Thyroid gland (tissue), 4 donors: ENCODE measurements around the gene C1orf210.

ENCODE experiments used
- POLR2A ChIP-seq, 2 donors: fragments of 450-650 bp; IDR thresholded peaks; one replicate each; pipeline ENCODE4 v1.6.1; 2017; ENCODE audit warnings: antibody characterized with exemption in 2 of 2, mild to moderate bottlenecking in 2 of 2, moderate library complexity in 1 of 2
- TF ChIP-seq, protein P1 (sequence below), 6 experiments: fragments of 200-600 bp in 3 of 6; fragments of 450-650 bp in 3 of 6; sonication (generic) in 3 of 6; IDR thresholded peaks; one replicate each; pipeline ENCODE4 v1.5.1; 2016 to 2019; ENCODE audit warnings: antibody characterized with exemption in 6 of 6, mild to moderate bottlenecking in 2 of 6, inconsistent platforms in 1 of 6, moderate library complexity in 1 of 6

DNA sequence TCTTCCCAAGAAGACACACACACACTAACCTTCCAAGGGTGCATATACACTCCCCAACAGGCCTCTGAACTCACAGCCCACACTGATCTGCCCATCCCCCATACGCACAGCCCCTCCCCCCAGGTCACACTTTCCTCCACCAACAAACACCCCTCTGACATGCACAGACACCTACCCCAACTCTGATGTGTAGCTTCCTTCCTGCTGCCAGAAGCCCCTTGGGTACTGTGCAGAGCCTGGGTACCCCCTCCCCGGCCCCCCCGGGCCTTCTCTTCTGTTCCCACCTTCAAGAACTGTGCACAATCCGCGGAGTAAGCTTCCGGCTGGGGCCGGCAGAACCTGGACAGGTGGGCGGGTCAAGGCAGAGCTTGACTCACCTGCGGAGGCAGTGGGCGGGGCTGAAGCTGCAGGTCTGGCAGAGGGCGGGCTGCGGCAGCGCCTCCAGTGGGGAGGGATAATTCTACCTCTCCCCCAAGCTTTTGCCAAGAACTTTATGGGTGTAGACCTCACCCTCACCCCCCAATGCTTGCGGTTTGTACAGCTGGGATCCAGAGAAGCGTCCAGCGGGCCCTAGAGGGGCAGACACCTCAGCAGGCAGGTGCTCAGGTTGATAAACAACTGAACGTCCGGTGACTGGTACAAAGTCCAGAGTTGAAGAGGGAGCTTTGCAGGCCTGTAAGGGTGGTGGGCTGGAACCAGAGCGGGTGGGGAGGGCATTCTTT is at the start of gene C1orf210:
- TF ChIP-seq, protein P1, sequence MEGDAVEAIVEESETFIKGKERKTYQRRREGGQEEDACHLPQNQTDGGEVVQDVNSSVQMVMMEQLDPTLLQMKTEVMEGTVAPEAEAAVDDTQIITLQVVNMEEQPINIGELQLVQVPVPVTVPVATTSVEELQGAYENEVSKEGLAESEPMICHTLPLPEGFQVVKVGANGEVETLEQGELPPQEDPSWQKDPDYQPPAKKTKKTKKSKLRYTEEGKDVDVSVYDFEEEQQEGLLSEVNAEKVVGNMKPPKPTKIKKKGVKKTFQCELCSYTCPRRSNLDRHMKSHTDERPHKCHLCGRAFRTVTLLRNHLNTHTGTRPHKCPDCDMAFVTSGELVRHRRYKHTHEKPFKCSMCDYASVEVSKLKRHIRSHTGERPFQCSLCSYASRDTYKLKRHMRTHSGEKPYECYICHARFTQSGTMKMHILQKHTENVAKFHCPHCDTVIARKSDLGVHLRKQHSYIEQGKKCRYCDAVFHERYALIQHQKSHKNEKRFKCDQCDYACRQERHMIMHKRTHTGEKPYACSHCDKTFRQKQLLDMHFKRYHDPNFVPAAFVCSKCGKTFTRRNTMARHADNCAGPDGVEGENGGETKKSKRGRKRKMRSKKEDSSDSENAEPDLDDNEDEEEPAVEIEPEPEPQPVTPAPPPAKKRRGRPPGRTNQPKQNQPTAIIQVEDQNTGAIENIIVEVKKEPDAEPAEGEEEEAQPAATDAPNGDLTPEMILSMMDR (IDR thresholded peaks at IDR 0.05) = peak in 4 of 6 experiments; percentile 43 to 61 (median 51)
- peak in 1 of 2 donors; percentile 93 for TF ChIP-seq POLR2A (IDR thresholded peaks at IDR 0.05)
